ENCODE data around the gene PSMD13. TPM values are rescaled to one million over a fixed set of nuclear protein-coding genes. Genes with fewer than 3 reads are reported as not detected.

The PSMD13 gene
- total RNA-seq, 2 experiments from 2014 or later, result 220 to 228 TPM

DNA sequence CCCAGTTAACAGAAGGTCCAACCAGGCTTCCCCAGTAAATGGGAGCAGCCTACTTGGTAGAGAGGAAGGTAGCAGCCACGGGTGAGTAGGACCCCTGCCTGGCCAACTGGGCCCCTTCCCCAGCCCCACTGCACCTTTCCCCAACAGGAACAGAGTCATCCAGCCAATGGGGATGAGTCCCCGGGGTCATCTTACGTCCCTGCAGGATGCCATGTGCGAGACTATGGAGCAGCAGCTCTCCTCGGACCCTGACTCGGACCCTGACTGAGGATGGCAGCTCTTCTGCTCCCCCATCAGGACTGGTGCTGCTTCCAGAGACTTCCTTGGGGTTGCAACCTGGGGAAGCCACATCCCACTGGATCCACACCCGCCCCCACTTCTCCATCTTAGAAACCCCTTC, 22.7 kb upstream of the PSMD13 start:
- H3K27ac Mint-ChIP-seq, result no peak overlapping the region
- no peaks in the 10 kb centered on the region for H3K27me3 Mint-ChIP-seq
- POLR2A ChIA-PET, result interaction anchor here (0.6 to 1.9 kb wide), 4 partner anchors 8 to 31 kb away, joined by 3 to 9 read pairs (median 5); no protein-coding TSS in a partner anchor
- no peak for DNase-seq
- no peak overlapping the region for H3K4me3 Mint-ChIP-seq
- peaks cover 53% of the 10 kb centered on the region for H3K36me3 Mint-ChIP-seq (ENCODE audit: low read depth)
- TF ChIP-seq, protein P1, sequence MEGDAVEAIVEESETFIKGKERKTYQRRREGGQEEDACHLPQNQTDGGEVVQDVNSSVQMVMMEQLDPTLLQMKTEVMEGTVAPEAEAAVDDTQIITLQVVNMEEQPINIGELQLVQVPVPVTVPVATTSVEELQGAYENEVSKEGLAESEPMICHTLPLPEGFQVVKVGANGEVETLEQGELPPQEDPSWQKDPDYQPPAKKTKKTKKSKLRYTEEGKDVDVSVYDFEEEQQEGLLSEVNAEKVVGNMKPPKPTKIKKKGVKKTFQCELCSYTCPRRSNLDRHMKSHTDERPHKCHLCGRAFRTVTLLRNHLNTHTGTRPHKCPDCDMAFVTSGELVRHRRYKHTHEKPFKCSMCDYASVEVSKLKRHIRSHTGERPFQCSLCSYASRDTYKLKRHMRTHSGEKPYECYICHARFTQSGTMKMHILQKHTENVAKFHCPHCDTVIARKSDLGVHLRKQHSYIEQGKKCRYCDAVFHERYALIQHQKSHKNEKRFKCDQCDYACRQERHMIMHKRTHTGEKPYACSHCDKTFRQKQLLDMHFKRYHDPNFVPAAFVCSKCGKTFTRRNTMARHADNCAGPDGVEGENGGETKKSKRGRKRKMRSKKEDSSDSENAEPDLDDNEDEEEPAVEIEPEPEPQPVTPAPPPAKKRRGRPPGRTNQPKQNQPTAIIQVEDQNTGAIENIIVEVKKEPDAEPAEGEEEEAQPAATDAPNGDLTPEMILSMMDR (IDR thresholded peaks at IDR 0.05), result no peak
- ATAC-seq, result no peak
- intact Hi-C loops (cut with micrococcal nuclease), result no loop called here
- H3K4me1 Mint-ChIP-seq (ENCODE audit: low read depth), result peaks cover 30% of the 10 kb centered on the region
- CTCF ChIA-PET, result no interaction called here
- no peaks in the 10 kb centered on the region for H3K9me3 Mint-ChIP-seq

DNA sequence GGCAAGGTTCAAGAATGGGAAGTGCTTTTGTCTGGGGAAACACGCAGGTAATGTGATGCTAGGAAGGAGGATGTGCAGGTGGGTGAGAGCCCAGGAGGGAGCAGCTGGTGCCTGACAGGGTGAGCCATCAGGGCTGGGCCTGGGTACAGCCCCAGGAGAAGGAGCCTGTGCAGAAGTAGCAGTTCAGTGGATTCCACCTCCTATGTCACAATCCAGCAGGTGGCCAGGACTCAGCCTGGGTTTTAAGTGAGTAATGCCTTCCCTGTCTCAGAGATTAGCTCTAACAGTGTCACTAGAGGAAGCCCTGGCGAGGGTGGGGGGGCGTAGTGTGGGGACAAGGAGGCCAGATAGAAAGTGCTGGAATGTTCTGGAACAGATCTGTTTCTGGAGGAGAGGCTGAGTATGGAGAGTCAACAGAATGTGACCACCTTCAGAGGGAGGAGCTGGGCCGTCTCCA, 21.2 kb upstream of the PSMD13 start:
- no peak overlapping the region for H3K4me3 Mint-ChIP-seq
- no peaks in the 10 kb centered on the region for H3K27me3 Mint-ChIP-seq
- H3K27ac Mint-ChIP-seq, result peak overlapping the region; percentile 55
- CTCF ChIA-PET, result interaction anchor here (0.9 to 1.2 kb wide), 3 partner anchors 13 to 303 kb away, joined by 3 to 4 read pairs (median 3); no protein-coding TSS in a partner anchor
- intact Hi-C loops (cut with micrococcal nuclease), result no loop called here
- no peaks in the 10 kb centered on the region for H3K9me3 Mint-ChIP-seq
- no peak for DNase-seq
- TF ChIP-seq, protein P1 (IDR thresholded peaks at IDR 0.05), result no peak
- peaks cover 18% of the 10 kb centered on the region for H3K4me1 Mint-ChIP-seq (ENCODE audit: low read depth)
- ATAC-seq, result no peak
- POLR2A ChIA-PET, result interaction anchor here (0.7 to 4.2 kb wide), 7 partner anchors 8 to 74 kb away, joined by 3 to 15 read pairs (median 3); partner anchors contain the start of genes BET1L, RIC8A and SIRT3
- peaks cover 43% of the 10 kb centered on the region for H3K36me3 Mint-ChIP-seq (ENCODE audit: low read depth)

DNA sequence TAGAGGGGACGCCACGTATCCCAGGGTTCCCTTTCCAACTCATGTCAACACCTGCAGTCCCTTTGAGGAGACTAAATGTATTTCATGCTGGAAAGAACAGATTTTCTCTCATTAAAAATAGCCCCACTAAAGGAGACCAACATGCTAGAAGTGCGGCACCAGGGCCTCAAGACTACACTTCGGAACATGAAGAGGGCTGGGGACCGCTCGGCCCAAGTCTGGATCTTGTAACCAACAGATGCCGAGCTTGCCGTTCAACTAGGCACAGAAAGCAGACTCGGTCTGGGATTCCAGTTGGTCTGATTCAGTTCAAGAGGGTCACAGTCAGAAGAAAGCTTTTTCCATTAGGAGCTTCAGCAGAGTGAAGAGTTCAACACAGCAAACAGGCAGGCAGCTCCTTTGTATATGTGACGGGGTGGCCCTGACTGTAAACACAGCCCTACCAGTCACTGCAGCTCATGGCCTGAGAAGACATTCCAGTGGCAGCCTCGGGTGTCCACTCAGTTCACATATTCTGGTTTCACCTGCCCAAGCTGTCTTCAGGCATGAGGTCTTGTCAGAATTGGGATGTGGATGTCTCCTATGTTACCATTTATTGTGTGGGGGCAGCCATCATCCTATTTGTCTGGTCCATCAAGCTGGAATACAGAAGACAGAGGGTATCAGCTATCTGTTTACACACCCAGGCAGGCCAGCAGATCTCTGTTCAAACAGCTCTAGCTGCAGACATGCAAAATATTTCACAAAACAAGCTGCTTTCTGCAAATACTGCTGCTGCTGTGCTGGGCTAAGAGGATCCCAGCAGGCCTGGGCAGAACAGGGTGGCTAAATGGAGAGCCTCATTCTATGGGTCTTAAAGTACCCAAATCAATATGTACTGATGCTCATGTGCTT, 20.4 kb upstream of the PSMD13 start:
- ATAC-seq (no peak), DNase-seq (no peak)
- H3K9me3 Mint-ChIP-seq, result no peaks in the 10 kb centered on the region
- H3K36me3 Mint-ChIP-seq (ENCODE audit: low read depth), result peaks cover 38% of the 10 kb centered on the region
- ChIA-PET POLR2A (interaction anchor here (0.6 to 4.2 kb wide), 9 partner anchors 9 to 88 kb away, joined by 3 to 15 read pairs (median 3); partner anchors contain the start of genes BET1L, RIC8A and SIRT3), CTCF (interaction anchor here (0.9 to 1.5 kb wide), 5 partner anchors 12 to 303 kb away, joined by 3 to 6 read pairs (median 4); no protein-coding TSS in a partner anchor)
- TF ChIP-seq, protein P1 (IDR thresholded peaks at IDR 0.05), result no peak
- peaks cover 11% of the 10 kb centered on the region for H3K4me1 Mint-ChIP-seq (ENCODE audit: low read depth)
- peak overlapping the region; percentile 55 for H3K27ac Mint-ChIP-seq
- intact Hi-C loops (cut with micrococcal nuclease), result no loop called here
- H3K4me3 Mint-ChIP-seq, result no peak overlapping the region
- H3K27me3 Mint-ChIP-seq, result no peaks in the 10 kb centered on the region

DNA sequence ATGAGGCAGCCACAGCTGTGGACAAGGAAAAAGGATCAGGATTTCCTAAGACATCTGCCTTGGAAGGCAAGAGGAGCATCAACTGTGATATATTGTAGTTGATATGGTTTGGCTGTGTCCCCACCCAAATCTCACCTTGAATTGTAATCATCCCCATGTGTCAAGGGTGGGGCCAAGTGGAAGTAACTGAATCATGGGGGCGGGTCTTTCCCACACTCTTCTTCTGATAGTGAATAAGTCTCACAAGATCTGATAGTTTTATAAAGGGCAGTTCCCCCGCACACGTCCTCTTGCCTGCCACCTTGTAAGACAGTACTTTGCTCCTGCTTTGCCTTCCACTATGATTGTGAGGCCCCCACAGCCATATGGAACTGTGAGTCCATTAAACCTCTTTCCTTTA, 19.1 kb upstream of the PSMD13 start:
- Mint-ChIP-seq H3K27ac (peak overlapping the region; percentile 42), H3K4me3 (no peak overlapping the region), H3K36me3 (ENCODE audit: low read depth) (peaks cover 30% of the 10 kb centered on the region), H3K9me3 (no peaks in the 10 kb centered on the region), H3K4me1 (ENCODE audit: low read depth) (peaks cover 9% of the 10 kb centered on the region), H3K27me3 (no peaks in the 10 kb centered on the region)
- intact Hi-C loops (cut with micrococcal nuclease), result no loop called here
- TF ChIP-seq, protein P1 (IDR thresholded peaks at IDR 0.05), result no peak
- ATAC-seq, result peak; percentile 32
- CTCF ChIA-PET, result interaction anchor here (1.5 kb wide), 1 partner anchor 33 kb away, joined by 6 read pairs; no protein-coding TSS in a partner anchor
- peak; percentile 35 for DNase-seq
- POLR2A ChIA-PET, result interaction anchor here (1.0 to 4.2 kb wide), 2 partner anchors 10 to 50 kb away, joined by 3 to 15 read pairs; partner anchors contain the start of genes BET1L and RIC8A
